Measurements from ENCODE around the gene SRRM3. TPM values are rescaled to one million over a fixed set of nuclear protein-coding genes. Genes with fewer than 3 reads are reported as not detected.

The SRRM3 gene
- total and polyA plus RNA-seq, 9 of the 15 experiments (the other 6 are each of a cell fraction or from before 2014, with no cell fraction given) = 0.04 to 0.91 (median 0.46) TPM; not detected in 2

DNA sequence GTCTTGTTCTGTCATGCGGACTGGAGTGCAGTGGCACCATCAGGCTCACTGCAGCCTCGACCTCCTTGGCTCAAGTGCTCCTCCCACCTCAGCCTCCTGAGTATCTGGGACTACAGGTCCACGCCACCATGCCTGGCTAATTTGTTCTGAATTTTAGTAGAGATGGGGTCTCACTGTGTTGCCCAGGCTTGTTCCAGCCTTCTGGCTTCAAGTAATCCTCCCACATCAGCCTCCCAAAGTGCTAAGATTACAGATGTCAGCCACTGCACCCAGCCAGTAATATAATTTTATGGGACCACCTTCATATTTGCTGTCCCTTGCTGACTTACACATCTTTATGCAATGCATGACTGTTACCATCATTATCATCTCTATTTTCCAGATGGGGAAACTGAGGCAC is 99.3 kb downstream of the SRRM3 start:
- BruUV-seq (replicated peaks) = no TSS peak
- WGBS (ENCODE audit: insufficient coverage, low coverage, missing lambda C conversion rate) = 87% methylated on average over 3 of the region's 3 CpGs
- Histone ChIP-seq H3K79me2 (ENCODE audit: control insufficient read depth, insufficient read depth, low read length) (peaks cover 25% of the 10 kb centered on the region), H3K4me1 (replicated peaks in 1 of 2; ENCODE audit: control insufficient read depth in 2 of 2, insufficient read depth in 2 of 2, low read length in 2 of 2) (peaks cover 20 to 49% of the 10 kb centered on the region in 2 experiments), H3K4me3 (no peak overlapping the region), H3K36me3 (ENCODE audit: control insufficient read depth, insufficient read depth, low read length) (peaks cover 13% of the 10 kb centered on the region), H3K27ac (ENCODE audit: extremely low read depth, low read depth, low read length) (no peak overlapping the region), H3K9me1 (ENCODE audit: control insufficient read depth, insufficient read depth, low read length) (no peaks in the 10 kb centered on the region), H3K27me3 (ENCODE audit: control insufficient read depth in 2 of 2, insufficient read depth in 2 of 2, low read length in 2 of 2) (no peaks in the 10 kb centered on the region), H2AFZ (ENCODE audit: low read depth, low read length) (no peak overlapping the region), H3K9me3 (replicated peaks; ENCODE audit: control insufficient read depth, insufficient read depth, low read depth, low read length) (no peaks in the 10 kb centered on the region), H4K20me1 (replicated peaks; ENCODE audit: control insufficient read depth, insufficient read depth, low read length) (no peaks in the 10 kb centered on the region), H3K9ac (ENCODE audit: insufficient read depth in 1 of 2, low read depth in 2 of 2, low read length in 2 of 2) (peak overlapping the region in 1 of 2 experiments; percentile 67; a peak in 1 of 4 replicates), H3K4me2 (ENCODE audit: insufficient read depth, low read length) (no peak overlapping the region)
- FAIRE-seq (no peak), ATAC-seq (no peak), DNase-seq (ENCODE audit: extremely low read depth in 1 of 4, low spot score in 3 of 4) (no peak)
- ChIA-PET POLR2A (no interaction called here), CTCF (ENCODE audit: low intra/inter-chr PET ratio) (no interaction called here)
- intact Hi-C loops (cut with micrococcal nuclease) = no loop called here
- TF ChIP-seq ZC3H8 (IDR thresholded peaks at IDR 0.05) (no peak), BCOR (IDR thresholded peaks at IDR 0.05) (peak; percentile 89; the same call in 1 of the 2 replicates), MCM5 (IDR thresholded peaks at IDR 0.05; ENCODE audit: low read depth) (no peak), ZNF121 (CRISPR knock-in tag; conservative IDR thresholded peaks at IDR 0.05) (peak; percentile 96), POLR3A (IDR thresholded peaks at IDR 0.05; ENCODE audit: borderline replicate concordance, extremely low read depth, insufficient read depth, insufficient read length) (no peak), RBM25 (IDR thresholded peaks at IDR 0.05; ENCODE audit: low read depth, low read length, severe bottlenecking) (peak; percentile 62)
- in situ Hi-C loops (cut with MboI) = no loop called here

All from K562 (cell line).